IPS-NIHi7 (cell line): ENCODE results near the gene PIK3R5.

Experiments
- DNase-seq: peaks from one replicate; pipeline ENCODE4 v3.0.0; 2012; ENCODE audit warnings: mixed read lengths; ENCODE audit errors: extremely low spot score

PIK3R5 gene

DNA sequence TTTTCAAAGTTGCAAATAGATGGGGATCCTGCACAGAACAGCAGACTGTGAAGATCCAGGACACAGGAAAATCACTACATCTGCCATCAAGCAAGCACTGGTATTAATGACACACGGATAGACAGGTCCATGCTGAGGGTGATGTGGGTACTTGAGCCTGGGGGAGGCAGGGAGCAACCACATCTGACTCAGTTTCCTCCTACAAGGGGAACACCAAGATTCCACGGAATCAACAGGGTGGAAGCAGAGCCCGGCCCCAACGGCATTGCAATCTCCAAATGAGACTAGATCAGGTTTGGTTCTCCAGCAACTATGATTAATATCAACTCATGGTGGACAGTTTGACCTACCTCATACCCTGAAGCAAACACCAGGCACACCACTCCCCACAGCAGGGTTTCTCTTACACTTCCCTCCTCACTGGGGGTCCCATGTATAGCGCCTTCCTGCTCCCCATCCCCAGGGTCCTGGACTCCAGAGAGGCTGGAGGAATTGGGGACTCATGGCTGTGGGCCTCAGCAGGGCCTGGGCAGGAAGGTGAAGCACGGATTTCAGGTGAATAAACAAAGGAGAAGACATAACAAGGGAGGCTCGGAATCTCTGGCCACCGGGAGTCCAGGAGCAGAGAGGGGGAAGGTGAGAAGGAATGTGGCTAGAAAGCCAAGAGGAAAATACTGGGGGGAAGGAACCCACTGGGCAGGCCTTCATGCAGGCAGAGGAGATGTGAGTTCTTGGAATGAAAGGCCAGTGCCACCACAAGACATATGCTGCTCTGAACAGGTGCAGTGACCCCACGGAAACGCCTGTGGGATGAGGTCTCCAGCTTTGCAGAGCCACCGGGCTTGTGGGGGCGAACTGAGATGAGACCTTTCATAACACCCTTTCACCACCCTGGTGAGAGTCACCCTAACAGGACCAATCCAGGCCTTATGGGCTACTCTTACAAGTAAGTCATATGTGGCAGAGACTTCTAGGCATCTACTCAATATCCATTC is 68.6 kb downstream of the PIK3R5 start:
- no peak for DNase-seq

DNA sequence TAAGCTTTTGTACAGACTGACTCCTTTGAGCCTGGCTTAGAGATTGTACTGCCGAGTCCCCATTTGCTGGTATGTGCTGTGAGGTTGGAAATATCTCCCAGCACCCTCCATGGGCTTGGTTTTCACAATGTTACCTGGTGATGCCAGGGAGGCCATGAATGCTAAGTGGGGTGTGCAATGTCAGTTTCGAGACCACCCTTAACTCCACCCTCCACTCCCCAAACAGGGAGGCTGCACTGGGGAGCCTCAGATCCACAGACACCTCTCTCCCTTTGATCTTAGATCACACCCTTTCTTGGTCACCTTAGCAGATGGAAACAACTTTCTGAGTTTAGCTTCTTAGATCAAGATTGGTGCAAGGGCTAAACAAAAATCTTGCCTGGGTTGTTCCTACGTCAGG is 69.4 kb downstream of the PIK3R5 start:
- DNase-seq: no peak

DNA sequence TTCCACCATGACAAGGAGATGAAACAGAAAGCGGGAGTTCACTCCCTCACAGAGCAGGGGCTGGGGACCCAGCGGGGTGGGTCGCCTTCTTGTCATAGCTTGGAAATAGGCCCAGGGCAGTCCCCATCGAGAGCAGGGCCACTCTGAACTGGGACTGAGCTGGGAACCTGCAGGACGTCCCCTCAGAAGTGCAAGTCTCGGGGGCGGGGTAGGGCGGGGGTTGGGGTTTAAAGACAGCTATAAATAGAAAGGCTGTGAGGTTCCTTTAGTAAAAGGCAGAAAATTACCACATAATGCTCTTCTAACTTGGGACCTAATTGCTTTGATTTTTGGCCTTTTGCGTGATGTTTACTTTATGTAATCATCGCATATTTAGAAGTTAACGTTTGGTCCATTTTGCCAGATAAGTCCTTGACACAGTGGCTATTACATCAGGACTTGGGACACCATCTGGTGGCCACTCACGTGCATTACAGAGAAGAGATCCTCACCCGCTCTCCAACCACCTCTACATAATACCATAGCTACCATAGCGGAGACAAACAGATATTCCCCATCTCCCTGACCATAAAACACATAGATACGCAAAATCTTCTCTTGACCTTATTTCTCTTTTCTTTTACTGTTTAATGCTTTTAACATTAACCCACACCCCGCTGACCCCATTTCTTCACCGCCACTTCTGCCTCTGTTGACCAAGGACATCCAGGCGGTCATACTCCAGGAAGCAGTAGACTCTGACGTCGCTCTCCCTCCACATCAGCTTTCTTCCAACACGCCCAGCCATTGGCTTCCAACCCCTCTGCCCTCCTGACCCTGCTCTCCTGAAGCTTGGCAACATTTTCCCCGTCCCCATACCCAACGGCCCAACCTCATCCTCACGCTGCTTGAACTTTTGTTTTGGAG is 70.6 kb downstream of the PIK3R5 start:
- peak; percentile 83 for DNase-seq

DNA sequence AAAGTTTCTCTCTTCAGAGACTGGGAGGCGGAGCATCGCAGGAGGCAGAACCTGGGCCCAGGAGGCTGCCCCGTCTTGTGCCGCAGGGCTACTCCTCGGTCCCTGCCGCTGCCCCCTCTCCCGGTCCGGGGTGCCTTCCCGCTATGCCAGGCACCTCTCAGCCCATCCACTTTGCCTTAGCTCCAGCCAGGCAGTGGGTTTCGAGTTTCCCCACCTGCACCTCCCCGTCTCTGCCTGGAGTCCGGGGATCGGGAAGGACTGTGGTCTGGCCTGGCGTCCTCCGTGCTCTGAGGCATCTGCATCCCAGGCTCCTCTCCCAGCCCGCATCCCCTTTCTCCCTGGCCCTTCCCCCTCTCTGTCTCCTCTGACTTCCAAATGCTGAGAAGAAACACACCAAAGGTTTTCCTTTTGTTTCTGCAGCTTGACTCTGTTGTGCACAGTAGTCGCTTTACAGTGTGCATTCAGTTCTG is 71.3 kb downstream of the PIK3R5 start:
- DNase-seq: peak; percentile 68

DNA sequence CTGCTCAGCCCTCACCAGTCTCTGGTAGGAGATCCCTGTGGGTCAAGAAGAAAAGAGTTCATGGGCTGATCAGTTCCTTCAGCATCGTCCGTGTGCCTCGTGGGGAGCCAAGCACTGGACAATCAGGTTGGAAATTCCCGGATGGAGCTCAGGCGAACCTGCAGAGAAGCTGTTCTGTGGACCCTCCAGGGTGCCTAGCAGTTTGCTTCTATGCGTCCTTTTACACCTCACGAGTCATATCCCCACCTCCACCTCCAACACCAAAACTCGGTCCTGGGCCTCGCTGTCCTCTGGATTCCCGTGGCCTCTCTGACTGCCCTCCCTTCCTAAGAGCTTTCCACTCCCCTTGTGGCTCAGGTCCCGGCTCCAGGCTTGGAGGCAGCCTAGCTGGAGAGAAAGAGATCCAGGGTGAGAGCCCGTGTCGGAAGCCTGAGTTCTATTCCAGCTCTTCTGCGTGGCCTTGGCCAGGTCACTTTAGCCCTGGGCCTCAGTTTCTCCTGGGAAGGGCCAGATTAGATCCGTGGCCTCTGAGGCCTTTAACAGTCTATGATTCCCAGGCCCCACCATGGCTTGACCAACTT is 71.8 kb downstream of the PIK3R5 start:
- DNase-seq: no peak

DNA sequence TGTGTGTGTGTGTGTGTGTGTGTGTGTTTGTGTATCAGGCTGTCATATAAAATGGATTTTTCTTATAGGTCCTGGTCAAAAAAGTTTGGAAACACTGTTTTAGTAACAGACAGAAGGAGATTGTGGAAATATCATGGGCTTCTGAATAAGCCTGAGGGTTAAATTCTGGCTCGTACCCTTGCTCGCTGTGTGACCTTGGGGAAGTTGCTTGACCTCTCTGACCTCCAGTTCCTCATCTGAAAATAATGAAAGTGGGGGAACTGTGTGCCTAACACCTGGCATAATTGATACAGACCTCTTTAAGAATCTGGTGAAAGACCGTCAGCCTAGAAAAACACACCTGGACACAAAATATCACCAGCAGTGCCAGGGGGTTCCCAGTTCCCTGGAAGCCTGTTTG is 72.4 kb downstream of the PIK3R5 start:
- DNase-seq: no peak

DNA sequence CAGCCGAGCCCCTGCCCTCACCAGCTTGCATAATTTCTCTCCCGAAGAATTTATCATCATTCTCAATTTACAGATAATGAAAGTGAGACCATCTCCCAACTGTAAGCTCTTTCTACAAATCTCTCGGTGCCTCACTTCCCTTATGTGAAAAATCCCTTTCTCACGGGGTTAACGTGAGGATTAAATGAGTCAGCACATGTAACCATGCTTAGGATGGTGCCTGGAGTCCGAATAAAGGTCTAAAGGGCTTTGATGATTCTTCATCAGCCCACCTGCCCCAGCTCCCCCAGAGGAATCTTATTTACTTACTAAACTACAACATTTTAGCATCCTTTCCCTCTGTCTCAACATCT is 73.2 kb downstream of the PIK3R5 start:
- DNase-seq: no peak

DNA sequence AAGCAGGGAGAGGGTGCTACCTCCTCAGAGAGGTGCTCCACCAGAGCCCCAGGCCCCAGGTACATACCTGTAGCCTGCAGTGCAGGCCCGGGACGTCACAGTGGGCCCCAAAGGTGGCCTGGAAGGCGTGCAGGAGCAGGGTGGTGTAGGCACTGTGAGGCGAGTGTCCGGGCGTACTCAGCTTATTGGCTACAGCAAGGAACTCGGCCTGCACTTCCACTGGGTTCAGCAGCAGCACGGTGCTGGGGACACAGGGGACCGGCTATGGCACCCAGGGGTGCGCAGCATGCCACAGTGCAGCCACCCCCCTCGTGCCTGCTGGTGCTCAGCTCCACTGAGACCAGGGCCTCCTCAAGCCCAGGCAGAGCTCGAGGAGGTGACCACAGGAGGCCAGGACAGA is 74.8 kb downstream of the PIK3R5 start:
- DNase-seq: no peak

DNA sequence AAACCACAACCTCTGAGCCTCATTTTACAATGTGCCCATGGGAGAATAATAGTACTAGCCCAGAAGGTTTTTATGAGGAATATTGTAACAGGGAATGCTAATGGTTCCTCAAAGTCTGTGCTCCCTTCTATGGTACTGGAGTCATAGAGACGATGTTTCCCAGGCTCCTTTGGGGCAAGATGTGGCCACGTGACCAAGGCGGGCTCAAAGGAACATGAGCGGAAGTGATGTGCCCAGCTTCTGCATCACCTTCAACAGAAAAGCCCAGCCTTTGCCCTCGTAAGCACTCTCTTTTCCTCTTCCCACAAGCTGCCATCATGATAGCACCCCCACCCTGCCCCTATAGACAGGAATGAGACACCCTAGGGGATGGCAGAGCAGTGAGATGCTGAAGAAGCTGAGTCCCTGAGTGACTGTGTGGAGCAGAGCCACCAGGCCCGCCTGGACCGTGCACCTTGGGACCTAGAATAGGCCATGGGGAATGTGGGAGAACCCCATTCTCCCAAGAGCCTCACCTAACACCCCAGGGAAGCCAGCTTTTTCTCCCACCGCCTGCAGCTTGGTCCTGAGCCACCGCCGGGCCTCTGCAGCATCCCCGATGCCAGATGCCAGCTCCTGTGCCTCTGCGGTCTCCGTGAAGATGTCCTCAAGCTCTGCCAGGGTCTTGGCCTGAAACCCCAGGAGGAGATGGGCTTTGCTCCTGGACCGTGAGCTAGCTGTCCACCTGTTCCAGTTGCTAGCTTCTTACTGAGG is 75.9 kb downstream of the PIK3R5 start:
- no peak for DNase-seq

DNA sequence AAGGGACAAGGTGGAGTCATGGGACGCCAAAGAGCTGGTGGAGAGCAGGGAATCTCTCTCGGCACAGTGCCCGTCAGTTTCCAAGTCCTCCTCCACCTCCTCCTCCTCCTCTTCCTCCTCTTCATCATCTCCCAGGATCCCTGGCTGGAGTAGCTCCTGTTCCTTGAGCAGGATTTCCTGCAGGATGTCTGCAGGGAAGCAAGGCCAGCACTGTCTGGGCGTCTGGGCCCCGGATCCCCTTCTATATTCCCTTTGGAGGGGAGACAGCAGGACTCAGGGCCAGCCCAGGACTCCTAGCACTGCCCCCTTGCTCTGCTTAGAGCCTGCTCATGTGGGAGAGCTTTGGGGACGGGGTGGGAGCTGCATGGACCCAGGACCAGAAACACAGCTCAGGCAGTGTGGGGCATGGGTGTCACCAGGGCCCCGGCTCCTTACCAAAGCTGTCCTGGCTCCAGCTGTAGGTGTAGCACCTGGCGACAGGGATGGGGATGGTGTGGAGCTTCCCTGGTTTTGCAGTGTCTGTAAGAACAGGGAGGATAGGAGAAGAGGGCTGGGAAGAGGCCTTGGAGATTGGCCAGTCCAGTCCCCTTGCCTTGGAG is 76.7 kb downstream of the PIK3R5 start:
- no peak for DNase-seq

DNA sequence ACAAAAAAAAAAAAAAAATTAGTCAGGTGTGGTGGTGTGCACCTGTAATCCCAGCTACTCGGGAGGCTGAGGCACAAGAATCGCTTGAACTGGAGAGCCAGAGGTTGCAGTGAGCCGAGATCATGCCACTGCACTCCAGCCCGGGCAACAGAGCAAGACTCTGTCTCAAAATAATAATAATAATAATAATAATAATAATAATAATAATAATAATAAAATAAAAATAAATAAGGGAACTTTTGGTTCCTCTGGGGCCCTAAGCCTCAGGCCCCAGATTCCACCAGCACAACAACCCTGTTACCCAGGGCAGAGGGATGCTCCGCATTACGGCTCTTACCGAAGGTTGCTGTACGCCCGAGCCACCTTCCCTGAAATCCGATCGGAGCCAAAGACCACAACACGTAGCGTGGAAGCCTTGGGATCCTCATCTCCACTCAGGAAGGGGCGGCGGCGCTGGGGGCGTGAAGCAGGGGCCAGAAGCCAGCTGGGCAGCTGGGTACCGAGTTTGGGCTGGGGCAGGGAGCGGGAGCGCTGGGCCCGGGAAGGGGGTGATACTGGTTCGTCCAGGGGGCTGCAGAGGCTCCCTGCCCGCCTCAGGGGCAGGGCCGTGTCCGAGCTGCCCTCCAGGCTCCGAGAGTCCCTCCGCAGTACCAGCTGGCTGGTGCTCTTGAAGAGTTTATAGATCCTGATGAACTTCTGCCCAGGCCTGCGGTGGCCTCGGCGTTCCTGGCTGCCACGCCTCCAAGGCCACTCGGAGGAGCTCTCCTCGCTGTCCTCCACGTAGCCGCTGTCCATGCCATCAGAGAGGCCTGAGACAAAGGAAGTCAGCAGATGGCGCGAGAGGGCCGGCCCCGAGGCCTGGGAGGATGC is 77.4 kb downstream of the PIK3R5 start:
- DNase-seq: peak; percentile 81

DNA sequence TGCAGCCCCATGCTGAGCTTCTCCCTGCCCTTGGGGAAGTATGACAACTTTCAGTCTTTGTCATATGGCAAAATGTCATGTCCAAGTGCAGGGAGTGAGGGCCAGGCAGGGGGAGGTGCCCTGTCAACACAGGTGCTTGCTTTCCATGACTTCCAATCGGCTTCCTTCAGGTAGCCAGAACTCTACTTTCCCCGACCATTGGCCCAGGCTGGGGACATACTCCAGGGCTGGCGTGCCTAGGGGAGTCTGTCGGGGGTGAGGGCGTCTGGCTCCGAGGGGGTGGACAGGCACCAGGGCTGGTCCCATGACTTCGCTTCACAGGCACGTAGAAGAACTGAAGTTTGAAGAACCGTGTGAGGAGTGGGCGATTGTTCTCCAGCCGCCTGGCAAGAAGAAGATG is 78.2 kb downstream of the PIK3R5 start:
- no peak for DNase-seq

DNA sequence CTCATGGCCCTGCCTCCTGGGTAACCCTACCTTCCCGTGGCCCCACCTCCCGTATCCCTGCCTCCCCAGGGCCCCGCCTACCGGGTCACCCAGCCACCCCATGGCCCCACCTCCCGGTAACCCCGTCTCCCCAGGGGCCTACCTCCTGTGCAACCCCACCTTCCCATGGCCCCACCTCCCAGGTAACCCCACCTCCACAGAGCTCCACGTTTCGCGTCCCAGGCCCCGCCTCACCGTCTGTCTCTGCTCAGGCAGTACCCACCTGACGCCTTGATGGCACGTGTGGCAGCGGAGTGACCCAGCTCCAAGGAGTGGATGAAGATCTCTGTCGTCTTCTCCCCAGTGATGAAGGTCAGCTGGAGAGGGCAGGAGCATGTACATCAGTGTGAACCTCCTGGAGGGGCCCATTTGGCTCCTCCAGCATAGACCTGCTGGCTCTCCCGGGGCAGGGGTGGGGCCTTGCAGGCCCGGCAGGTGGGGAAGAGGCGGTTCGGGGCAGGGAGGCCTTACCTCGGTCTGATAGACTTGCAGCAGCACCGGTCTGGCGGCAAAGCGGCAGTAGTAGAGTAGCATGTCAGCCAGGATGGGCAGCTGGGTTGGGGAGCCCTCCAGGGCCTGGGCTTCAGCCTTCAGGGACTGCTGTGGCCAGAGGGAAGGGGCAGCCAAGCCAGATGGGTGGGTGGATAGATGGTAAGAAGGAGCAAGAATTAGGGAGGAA is 79.4 kb downstream of the PIK3R5 start:
- no peak for DNase-seq

DNA sequence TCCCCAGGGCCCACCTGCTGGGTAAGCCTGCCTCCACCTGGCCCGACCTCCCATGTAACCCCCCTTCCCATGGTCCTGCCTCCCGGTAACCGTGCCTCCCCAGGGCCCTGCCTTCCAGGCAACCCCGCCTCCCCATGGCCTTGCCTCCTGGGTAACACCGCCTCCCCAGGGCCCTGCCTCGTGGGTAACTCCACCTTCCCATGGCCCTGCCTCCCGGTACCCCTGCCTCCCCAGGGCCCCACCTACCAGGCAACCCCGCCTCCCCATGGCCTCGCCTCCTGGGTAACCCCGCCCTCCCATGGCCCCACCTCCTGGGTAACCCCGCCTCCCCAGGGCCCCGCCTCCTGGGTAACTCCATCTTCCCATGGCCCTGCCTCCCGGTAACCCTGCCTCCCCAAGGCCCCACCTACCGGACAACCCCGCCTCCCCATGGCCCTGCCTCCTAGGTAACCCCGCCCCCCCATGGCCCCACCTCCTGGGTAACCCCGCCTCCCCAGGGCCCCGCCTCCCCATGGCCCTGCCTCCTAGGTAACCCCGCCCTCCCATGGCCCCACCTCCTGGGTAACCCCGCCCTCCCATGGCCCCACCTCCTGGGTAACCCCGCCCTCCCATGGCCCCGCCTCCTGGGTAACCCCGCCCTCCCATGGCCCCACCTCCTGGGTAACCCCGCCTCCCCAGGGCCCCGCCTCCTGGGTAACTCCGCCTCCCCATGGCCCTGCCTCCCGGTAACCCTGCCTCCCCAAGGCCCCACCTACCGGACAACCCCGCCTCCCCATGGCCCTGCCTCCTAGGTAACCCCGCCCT is 80.1 kb downstream of the PIK3R5 start:
- DNase-seq: peak; percentile 68

DNA sequence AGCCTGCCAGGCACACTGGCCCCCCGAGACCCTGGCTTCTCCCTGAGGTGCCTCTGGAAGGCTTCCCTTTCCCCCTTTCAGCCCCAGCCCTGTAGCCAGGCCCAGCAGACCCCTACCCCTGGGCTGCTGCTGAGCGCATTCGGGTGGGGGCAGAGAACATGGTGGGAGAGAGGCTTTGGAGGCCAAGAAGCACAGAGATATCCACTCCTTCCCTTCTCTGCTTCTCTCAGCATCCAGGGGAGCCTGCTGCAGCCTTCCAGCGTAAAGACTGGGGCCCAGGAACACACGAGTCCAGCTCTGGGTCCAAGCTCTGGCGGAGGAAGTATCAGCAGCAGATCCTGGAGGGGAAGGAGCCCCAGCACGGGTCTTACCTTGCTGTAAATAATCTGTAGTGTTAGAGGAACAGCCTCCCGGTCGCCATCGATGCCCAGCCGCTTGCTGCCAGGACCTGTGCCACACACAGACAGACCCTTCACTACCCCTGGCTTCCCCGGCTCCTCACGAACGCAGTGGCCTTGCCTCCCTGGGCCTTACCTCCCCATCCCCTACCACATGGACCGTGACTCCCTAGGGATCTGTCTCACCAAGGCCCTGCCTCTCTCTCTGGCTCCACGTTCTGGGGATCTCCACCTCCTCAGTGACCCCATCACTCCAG is 81.0 kb downstream of the PIK3R5 start:
- no peak for DNase-seq

DNA sequence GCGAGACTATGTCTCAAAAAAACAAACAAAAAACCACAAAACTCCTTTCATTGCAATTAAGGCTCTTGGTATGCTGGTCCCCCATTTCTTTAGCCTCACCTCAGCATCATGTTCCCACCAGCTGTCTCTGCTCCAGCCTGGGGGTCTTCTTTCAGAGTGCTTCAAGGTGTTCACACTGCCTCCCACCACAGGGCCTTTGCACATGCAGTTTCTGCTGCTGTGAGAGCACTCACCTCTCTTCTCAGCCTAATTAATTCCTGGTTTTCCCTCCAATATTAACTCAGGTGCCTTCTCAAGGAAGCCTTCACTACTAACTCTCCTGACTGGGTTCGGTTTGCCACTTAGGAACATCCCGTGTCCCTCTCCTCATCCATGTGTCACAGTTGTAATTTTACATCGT is 82.2 kb downstream of the PIK3R5 start:
- no peak for DNase-seq

DNA sequence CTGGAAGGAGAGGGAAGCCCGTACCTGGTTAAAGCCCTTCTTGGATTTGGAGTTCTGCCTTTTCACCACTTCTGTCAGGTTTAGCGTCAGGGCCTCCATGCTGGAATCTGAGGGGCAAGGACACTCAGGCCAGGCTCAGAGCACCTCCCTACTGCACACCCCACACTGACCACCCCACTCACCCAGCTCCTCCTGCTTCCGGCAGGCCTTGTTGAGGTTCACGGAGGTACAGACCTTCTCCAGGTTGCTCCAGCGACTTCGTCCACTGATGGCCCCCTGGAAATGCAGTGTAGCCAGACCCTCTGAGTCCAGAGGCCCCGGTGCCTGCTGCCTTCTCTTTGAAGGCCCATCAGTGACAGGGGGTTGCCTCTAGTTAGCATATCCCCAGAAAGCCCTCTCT is 83.9 kb downstream of the PIK3R5 start:
- no peak for DNase-seq

DNA sequence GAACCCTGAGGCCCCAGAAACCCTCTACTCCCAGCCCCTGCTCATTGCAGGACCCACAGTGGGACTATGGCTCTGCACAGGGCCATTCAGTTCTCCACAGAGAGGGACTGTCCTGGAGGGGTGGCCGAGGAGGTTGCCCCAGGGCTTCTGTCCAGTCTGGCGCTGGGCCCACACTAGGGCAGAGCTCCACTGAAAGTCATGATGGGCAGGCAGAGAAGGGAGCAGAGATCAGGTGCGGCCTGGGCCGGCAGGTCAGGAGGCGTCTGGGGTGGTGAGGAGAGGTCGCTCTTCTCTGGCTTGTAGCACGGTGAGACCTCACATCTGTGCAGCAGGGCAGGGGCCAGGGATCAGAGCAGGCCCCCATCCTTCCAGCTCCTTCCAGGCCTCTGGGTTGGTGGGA is 85.0 kb downstream of the PIK3R5 start:
- DNase-seq: no peak
